Measurements from ENCODE around the gene PWWP2A. TPM values are rescaled to one million over a fixed set of nuclear protein-coding genes. Genes with fewer than 3 reads are reported as not detected.
A peak's percentile ranks its signal among the peaks of the same experiment; 100 is the strongest.

The PWWP2A gene
- total RNA-seq, 1 donor from 2014 or later: 9.9 TPM

GRCh38 chr5:160047423-160047822, 71.8 kb downstream of the PWWP2A start:
- H3K36me3 ChIP-seq: peaks cover 79% of the 10 kb centered on the region
- H3K4me1 ChIP-seq: peaks cover 22% of the 10 kb centered on the region
- no peak for DNase-seq
- H3K27ac ChIP-seq (replicated peaks): peak overlapping the region; percentile 0
- H3K27me3 ChIP-seq (ENCODE audit: low read depth): no peaks in the 10 kb centered on the region
- TF ChIP-seq, protein P1, sequence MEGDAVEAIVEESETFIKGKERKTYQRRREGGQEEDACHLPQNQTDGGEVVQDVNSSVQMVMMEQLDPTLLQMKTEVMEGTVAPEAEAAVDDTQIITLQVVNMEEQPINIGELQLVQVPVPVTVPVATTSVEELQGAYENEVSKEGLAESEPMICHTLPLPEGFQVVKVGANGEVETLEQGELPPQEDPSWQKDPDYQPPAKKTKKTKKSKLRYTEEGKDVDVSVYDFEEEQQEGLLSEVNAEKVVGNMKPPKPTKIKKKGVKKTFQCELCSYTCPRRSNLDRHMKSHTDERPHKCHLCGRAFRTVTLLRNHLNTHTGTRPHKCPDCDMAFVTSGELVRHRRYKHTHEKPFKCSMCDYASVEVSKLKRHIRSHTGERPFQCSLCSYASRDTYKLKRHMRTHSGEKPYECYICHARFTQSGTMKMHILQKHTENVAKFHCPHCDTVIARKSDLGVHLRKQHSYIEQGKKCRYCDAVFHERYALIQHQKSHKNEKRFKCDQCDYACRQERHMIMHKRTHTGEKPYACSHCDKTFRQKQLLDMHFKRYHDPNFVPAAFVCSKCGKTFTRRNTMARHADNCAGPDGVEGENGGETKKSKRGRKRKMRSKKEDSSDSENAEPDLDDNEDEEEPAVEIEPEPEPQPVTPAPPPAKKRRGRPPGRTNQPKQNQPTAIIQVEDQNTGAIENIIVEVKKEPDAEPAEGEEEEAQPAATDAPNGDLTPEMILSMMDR (IDR thresholded peaks at IDR 0.05; ENCODE audit: borderline replicate concordance): no peak
- intact Hi-C loops (cut with micrococcal nuclease): no loop called here
- H3K9me3 ChIP-seq (replicated peaks): no peaks in the 10 kb centered on the region
- H3K4me3 ChIP-seq: no peak overlapping the region

GRCh38 chr5:160044967-160045366, 74.3 kb downstream of the PWWP2A start:
- DNase-seq: no peak
- Histone ChIP-seq H3K4me1 (peaks cover 22% of the 10 kb centered on the region), H3K27ac (replicated peaks) (no peak overlapping the region), H3K4me3 (no peak overlapping the region), H3K9me3 (replicated peaks) (no peaks in the 10 kb centered on the region), H3K36me3 (peaks cover 79% of the 10 kb centered on the region), H3K27me3 (ENCODE audit: low read depth) (no peaks in the 10 kb centered on the region)
- TF ChIP-seq, protein P1 (IDR thresholded peaks at IDR 0.05; ENCODE audit: borderline replicate concordance): no peak
- intact Hi-C loops (cut with micrococcal nuclease): no loop called here

DNA sequence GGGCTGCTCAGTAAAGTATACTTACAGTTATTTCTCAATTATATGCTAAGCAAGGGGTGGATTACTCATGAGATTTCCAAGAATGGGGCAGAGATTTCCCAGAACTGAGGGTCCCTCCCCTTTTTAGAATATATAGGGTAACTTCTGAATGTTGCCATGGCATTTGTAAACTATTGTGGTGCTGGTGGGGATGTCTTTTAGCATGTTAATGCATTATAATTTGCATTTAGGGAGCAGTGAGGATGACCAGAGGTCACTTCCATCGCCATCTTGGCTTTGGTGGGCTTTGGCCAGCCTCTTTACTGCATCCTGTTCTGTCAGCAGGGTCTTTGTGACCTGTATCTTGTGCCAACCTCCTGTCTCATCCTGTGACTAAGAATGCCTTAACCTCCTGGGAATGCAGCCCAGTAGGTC, 74.9 kb downstream of the PWWP2A start:
- no peaks in the 10 kb centered on the region for H3K9me3 ChIP-seq (replicated peaks)
- peaks cover 22% of the 10 kb centered on the region for H3K4me1 ChIP-seq
- no peak overlapping the region for H3K4me3 ChIP-seq
- peaks cover 76% of the 10 kb centered on the region for H3K36me3 ChIP-seq
- DNase-seq: no peak
- no peaks in the 10 kb centered on the region for H3K27me3 ChIP-seq (ENCODE audit: low read depth)
- H3K27ac ChIP-seq (replicated peaks): no peak overlapping the region
- TF ChIP-seq, protein P1 (IDR thresholded peaks at IDR 0.05; ENCODE audit: borderline replicate concordance): no peak
- intact Hi-C loops (cut with micrococcal nuclease): no loop called here

- H3K27ac ChIP-seq (replicated peaks): no peak overlapping the region
- no peak overlapping the region for H3K4me3 ChIP-seq
- H3K4me1 ChIP-seq: peaks cover 24% of the 10 kb centered on the region
- H3K27me3 ChIP-seq (ENCODE audit: low read depth): no peaks in the 10 kb centered on the region
- no peak for DNase-seq
- peaks cover 79% of the 10 kb centered on the region for H3K36me3 ChIP-seq
- no peaks in the 10 kb centered on the region for H3K9me3 ChIP-seq (replicated peaks)
- intact Hi-C loops (cut with micrococcal nuclease): no loop called here
- TF ChIP-seq, protein P1 (IDR thresholded peaks at IDR 0.05; ENCODE audit: borderline replicate concordance): no peak
Observed at GRCh38 chr5:160042671-160043070, 76.6 kb downstream of the PWWP2A start.

Other genes starting within 250 kb of the PWWP2A start
- 2.5 TPM for gene ADRA1B, start 203.0 kb downstream of the PWWP2A start, total RNA-seq
- gene TTC1, start 110.3 kb downstream of the PWWP2A start, total RNA-seq: 94.2 TPM
- 1.6 TPM for gene FABP6, start 110.1 kb upstream of the PWWP2A start, total RNA-seq
- gene CCNJL, start 193.1 kb upstream of the PWWP2A start, total RNA-seq: 6.5 TPM

Measured in left ventricle myocardium inferior (tissue), 1 donor.